CD14-positive monocyte (primary cell): ENCODE data around the gene LDLR. TPM values are rescaled to one million over a fixed set of nuclear protein-coding genes. Genes with fewer than 3 reads are reported as not detected.

Source experiments
- DNase-seq, 3 donors: peaks; one replicate each; pipeline ENCODE4 v3.0.0-alpha.2; 2011 to 2022
- H2AFZ ChIP-seq: 2 replicates; pipeline ENCODE4 v1.6.0; 2012; ENCODE audit warnings: mild to moderate bottlenecking, low read depth, low read length, inconsistent platforms; ENCODE audit not compliant: insufficient read depth, poor library complexity, severe bottlenecking
- H3K27ac ChIP-seq, 2 donors: 1 replicate in 1 of 2; 2 replicates in 1 of 2; pipeline ENCODE4 v1.5.1; 2012 to 2013; ENCODE audit warnings: low read length in 2 of 2, control low read depth in 1 of 2, inconsistent platforms in 1 of 2, low read depth in 1 of 2, mild to moderate bottlenecking in 1 of 2
- H3K27me3 ChIP-seq, 2 donors: one replicate each; pipeline versions ENCODE4 v1.6.0 to v1.6.1; 2011 to 2013; ENCODE audit warnings: low read length in 2 of 2; ENCODE audit not compliant: control insufficient read depth in 2 of 2, insufficient read depth in 2 of 2
- H3K36me3 ChIP-seq, 2 donors: replicated peaks in 1 of 2; 1 replicate in 1 of 2; 2 replicates in 1 of 2; pipeline versions ENCODE4 v1.5.1 to v1.6.1; 2012 to 2013; ENCODE audit warnings: low read length in 2 of 2, control low read depth in 1 of 2, inconsistent platforms in 1 of 2, mild to moderate bottlenecking in 1 of 2; ENCODE audit not compliant: insufficient read depth in 2 of 2, control insufficient read depth in 1 of 2
- H3K4me1 ChIP-seq, 2 donors: 1 replicate in 1 of 2; 2 replicates in 1 of 2; pipeline versions ENCODE4 v1.5.1 to v1.6.1; 2012 to 2013; ENCODE audit warnings: low read length in 2 of 2, control low read depth in 1 of 2, inconsistent platforms in 1 of 2, mild to moderate bottlenecking in 1 of 2, moderate library complexity in 1 of 2; ENCODE audit not compliant: insufficient read depth in 2 of 2, control insufficient read depth in 1 of 2
- H3K4me2 ChIP-seq: replicated peaks from 2 replicates; pipeline ENCODE3; 2012; ENCODE audit warnings: low read length, moderate library complexity, mild to moderate bottlenecking; ENCODE audit not compliant: poor library complexity, severe bottlenecking; ENCODE audit errors: extremely low read depth
- H3K4me3 ChIP-seq, 3 experiments: fragments of 200-600 bp in 1 of 3; sonication (generic) in 1 of 3; replicated peaks in 1 of 3; 1 replicate in 2 of 3; 2 replicates in 1 of 3; pipeline ENCODE4 v1.5.1; 2011 to 2013; ENCODE audit warnings: low read length in 3 of 3, mild to moderate bottlenecking in 3 of 3, control low read depth in 2 of 3, low read depth in 2 of 3, inconsistent platforms in 1 of 3, moderate library complexity in 1 of 3
- H3K79me2 ChIP-seq: 2 replicates; pipeline ENCODE4 v1.6.0; 2012; ENCODE audit warnings: mild to moderate bottlenecking, control low read depth, inconsistent platforms, low read length, moderate library complexity; ENCODE audit not compliant: insufficient read depth
- H3K9ac ChIP-seq: 2 replicates; pipeline ENCODE4 v1.6.0; 2017; ENCODE audit warnings: low read length, mild to moderate bottlenecking; ENCODE audit not compliant: insufficient read depth, poor library complexity, severe bottlenecking
- H3K9me3 ChIP-seq, 2 donors: replicated peaks in 1 of 2; 1 replicate in 1 of 2; 2 replicates in 1 of 2; pipeline versions ENCODE4 v1.5.1 to v1.6.1; 2012 to 2013; ENCODE audit warnings: low read length in 2 of 2, control low read depth in 1 of 2; ENCODE audit not compliant: control insufficient read depth in 1 of 2, insufficient read depth in 1 of 2
- H4K20me1 ChIP-seq: 2 replicates; pipeline ENCODE4 v1.6.0; 2012; ENCODE audit warnings: mild to moderate bottlenecking, low read length, control low read depth, moderate library complexity; ENCODE audit not compliant: insufficient read depth
- H3K27ac Mint-ChIP-seq, 7 donors: one replicate each; pipeline ENCODE4 v1.8.0; 2020; ENCODE audit warnings: mild to moderate bottlenecking in 7 of 7, mixed read lengths in 7 of 7, moderate library complexity in 6 of 7, inconsistent platforms in 2 of 7
- H3K27me3 Mint-ChIP-seq, 3 donors: one replicate each; pipeline ENCODE4 v1.8.0; 2021 to 2022; ENCODE audit warnings: low read depth in 3 of 3, mild to moderate bottlenecking in 3 of 3, mixed read lengths in 3 of 3, moderate library complexity in 3 of 3, inconsistent platforms in 1 of 3
- H3K36me3 Mint-ChIP-seq, 2 donors: one replicate each; pipeline ENCODE4 v1.8.0; 2020; ENCODE audit warnings: mixed read lengths in 2 of 2, inconsistent platforms in 1 of 2, mild to moderate bottlenecking in 1 of 2
- H3K4me1 Mint-ChIP-seq: one replicate; pipeline ENCODE4 v1.8.0; 2020; ENCODE audit warnings: mild to moderate bottlenecking, mixed read lengths
- H3K4me3 Mint-ChIP-seq, 2 donors: one replicate each; pipeline ENCODE4 v1.8.0; 2020; ENCODE audit warnings: mild to moderate bottlenecking in 2 of 2, mixed read lengths in 2 of 2, moderate library complexity in 1 of 2
- H3K9me3 Mint-ChIP-seq, 7 donors: one replicate each; pipeline ENCODE4 v1.8.0; 2020 to 2022; ENCODE audit warnings: mixed read lengths in 7 of 7, mild to moderate bottlenecking in 6 of 7, moderate library complexity in 6 of 7, inconsistent platforms in 2 of 7
- WGBS: methylation state at CpG from one replicate; pipeline ENCODE4 v1.1.5; 2013; ENCODE audit warnings: missing lambda C conversion rate; ENCODE audit not compliant: insufficient coverage; 5-methylcytosine and 5-hydroxymethylcytosine counted together
- intact Hi-C, 2 donors: fragments of 100-400 bp; cut with micrococcal nuclease; formaldehyde crosslinking; loops; one replicate each; pipeline versions ENCODE4 v1.15.0 to v1.15.1; 2023
- polyA plus RNA-seq, 3 donors: library from polyadenylated mRNA; depleted of rRNA in 1 of 3; unstranded in 2 of 3; stranded (reverse) in 1 of 3; fragments of 300-500 nt in 2 of 3; fragments of >200 nt in 1 of 3; fragmentation: Illumina TruSeq in 2 of 3; gene quantifications; 1 replicate in 2 of 3; 2 replicates in 1 of 3; pipeline ENCODE4 v1.2.3, GENCODE V29; 2012 to 2021
- TF ChIP-seq, protein P1 (sequence below): fragments of 200-600 bp; IDR thresholded peaks from one replicate; pipeline ENCODE4 v1.8.0; 2022; ENCODE audit warnings: antibody characterized with exemption, mild to moderate bottlenecking

Gene LDLR
- polyA plus RNA-seq, 3 donors: 14.3 to 21.2 (median 19.8) TPM

GRCh38 chr19:11140896-11141295 is 51.6 kb downstream of the LDLR start:
- peaks cover 6 to 10% of the 10 kb centered on the region in 2 donors for H3K36me3 ChIP-seq
- DNase-seq: no peak
- no peak overlapping the region for H3K4me3 Mint-ChIP-seq
- peaks cover 17 to 22% (median 21%) of the 10 kb centered on the region in 3 donors for H3K27me3 Mint-ChIP-seq
- H3K9me3 ChIP-seq: no peaks in the 10 kb centered on the region
- no peak overlapping the region for H3K9ac ChIP-seq
- 96% methylated on average over 5 of the region's 9 CpGs for WGBS
- peaks cover 31 to 42% of the 10 kb centered on the region in 2 donors for H3K4me1 ChIP-seq
- no peak overlapping the region for H3K4me3 ChIP-seq
- H3K27ac ChIP-seq: no peak overlapping the region
- H3K9me3 Mint-ChIP-seq: peaks cover 0 to 6% (median under 1%) of the 10 kb centered on the region in 7 donors
- intact Hi-C loops: no loop called here
- TF ChIP-seq, protein P1, sequence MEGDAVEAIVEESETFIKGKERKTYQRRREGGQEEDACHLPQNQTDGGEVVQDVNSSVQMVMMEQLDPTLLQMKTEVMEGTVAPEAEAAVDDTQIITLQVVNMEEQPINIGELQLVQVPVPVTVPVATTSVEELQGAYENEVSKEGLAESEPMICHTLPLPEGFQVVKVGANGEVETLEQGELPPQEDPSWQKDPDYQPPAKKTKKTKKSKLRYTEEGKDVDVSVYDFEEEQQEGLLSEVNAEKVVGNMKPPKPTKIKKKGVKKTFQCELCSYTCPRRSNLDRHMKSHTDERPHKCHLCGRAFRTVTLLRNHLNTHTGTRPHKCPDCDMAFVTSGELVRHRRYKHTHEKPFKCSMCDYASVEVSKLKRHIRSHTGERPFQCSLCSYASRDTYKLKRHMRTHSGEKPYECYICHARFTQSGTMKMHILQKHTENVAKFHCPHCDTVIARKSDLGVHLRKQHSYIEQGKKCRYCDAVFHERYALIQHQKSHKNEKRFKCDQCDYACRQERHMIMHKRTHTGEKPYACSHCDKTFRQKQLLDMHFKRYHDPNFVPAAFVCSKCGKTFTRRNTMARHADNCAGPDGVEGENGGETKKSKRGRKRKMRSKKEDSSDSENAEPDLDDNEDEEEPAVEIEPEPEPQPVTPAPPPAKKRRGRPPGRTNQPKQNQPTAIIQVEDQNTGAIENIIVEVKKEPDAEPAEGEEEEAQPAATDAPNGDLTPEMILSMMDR: no peak
- H3K4me1 Mint-ChIP-seq: peaks cover 41% of the 10 kb centered on the region
- H3K27ac Mint-ChIP-seq: no peak overlapping the region
- H3K79me2 ChIP-seq: no peaks in the 10 kb centered on the region
- H2AFZ ChIP-seq: no peak overlapping the region
- H4K20me1 ChIP-seq: no peaks in the 10 kb centered on the region
- no peak overlapping the region for H3K4me2 ChIP-seq
- peaks cover 9 to 21% of the 10 kb centered on the region in 2 donors for H3K36me3 Mint-ChIP-seq
- H3K27me3 ChIP-seq: peaks cover 0 to 6% of the 10 kb centered on the region in 2 donors

GRCh38 chr19:11141937-11142527 is 52.8 kb downstream of the LDLR start:
- Histone ChIP-seq H3K4me2 (no peak overlapping the region), H4K20me1 (no peaks in the 10 kb centered on the region), H3K27me3 (peaks cover 0 to 6% of the 10 kb centered on the region in 2 donors)

More at GRCh38 chr19:11141937-11142527, 52.8 kb downstream of the LDLR start:
- intact Hi-C loops: no loop called here
- Histone ChIP-seq H3K27ac (no peak overlapping the region), H2AFZ (no peak overlapping the region), H3K4me3 (no peak overlapping the region), H3K36me3 (peaks cover 10 to 21% of the 10 kb centered on the region in 2 donors), H3K79me2 (no peaks in the 10 kb centered on the region), H3K4me1 (peaks cover 31 to 37% of the 10 kb centered on the region in 2 donors), H3K9me3 (no peaks in the 10 kb centered on the region), H3K9ac (no peak overlapping the region)
- 93% methylated on average over 9 of the region's 9 CpGs for WGBS
- TF ChIP-seq, protein P1: no peak
- H3K9me3 Mint-ChIP-seq: peaks cover 0 to 6% (median 2%) of the 10 kb centered on the region in 7 donors
- no peak overlapping the region for H3K27ac Mint-ChIP-seq
- peaks cover 16 to 21% (median 17%) of the 10 kb centered on the region in 3 donors for H3K27me3 Mint-ChIP-seq
- peaks cover 16 to 31% of the 10 kb centered on the region in 2 donors for H3K36me3 Mint-ChIP-seq
- DNase-seq: no peak
- no peak overlapping the region for H3K4me3 Mint-ChIP-seq
- peaks cover 38% of the 10 kb centered on the region for H3K4me1 Mint-ChIP-seq
